Naive thymus-derived CD4-positive, alpha-beta T cell (primary cell): Measurements from ENCODE around the gene TSSK1B. TPM values are rescaled to one million over a fixed set of nuclear protein-coding genes. Genes with fewer than 3 reads are reported as not detected.
"Not testable (repeated sequence)": the region's sequence is repeated elsewhere in the genome, so short reads cannot be mapped to it uniquely, and the experiment has no call there.

ENCODE experiments used
- ATAC-seq: fragments of 150-1000 bp; cut with Tn5 transposase; 2 replicates; pipeline ENCODE4 v1.10.0; 2021; ENCODE audit warnings: mild to moderate bottlenecking, moderate library complexity
- CTCF ChIA-PET: fragments of 350-600 bp; sonication (Branson Sonifier 250); formaldehyde crosslinking; loops from one replicate; lab custom pipeline; 2021; ENCODE audit warnings: antibody characterized with exemption; lab: Charles Lee
- POLR2A ChIA-PET: fragments of 350-600 bp; sonication (Branson Sonifier 250); formaldehyde crosslinking; loops from one replicate; lab custom pipeline; 2021; ENCODE audit warnings: antibody characterized with exemption, inconsistent platforms; lab: Charles Lee
- DNase-seq, 9 donors: peaks; one replicate each; pipeline versions ENCODE4 v3.0.0 to v3.0.0-alpha.2; 2020 to 2022; ENCODE audit warnings: mixed read lengths in 1 of 9
- H3K27ac ChIP-seq: one replicate; pipeline ENCODE4 v1.7.0; 2013; ENCODE audit warnings: mild to moderate bottlenecking, low read depth, low read length, moderate library complexity
- H3K27me3 ChIP-seq, 2 donors: one replicate each; pipeline ENCODE4 v1.7.0; 2013; ENCODE audit warnings: low read length in 2 of 2, mild to moderate bottlenecking in 2 of 2, moderate library complexity in 2 of 2; ENCODE audit not compliant: control insufficient read depth in 2 of 2, insufficient read depth in 2 of 2
- H3K36me3 ChIP-seq, 3 experiments: 1 replicate in 2 of 3; 2 replicates in 1 of 3; pipeline ENCODE4 v1.7.0; 2013; ENCODE audit warnings: low read length in 3 of 3, mild to moderate bottlenecking in 3 of 3, moderate library complexity in 1 of 3; ENCODE audit not compliant: insufficient read depth in 3 of 3, control insufficient read depth in 2 of 3
- H3K4me1 ChIP-seq, 2 donors: one replicate each; pipeline ENCODE4 v1.7.0; 2013; ENCODE audit warnings: low read length in 2 of 2, mild to moderate bottlenecking in 2 of 2, moderate library complexity in 1 of 2; ENCODE audit not compliant: control insufficient read depth in 2 of 2, insufficient read depth in 2 of 2
- H3K4me3 ChIP-seq: 2 replicates; pipeline ENCODE4 v1.7.0; 2013; ENCODE audit warnings: mild to moderate bottlenecking, low read length
- H3K9me3 ChIP-seq, 3 experiments: 1 replicate in 2 of 3; 2 replicates in 1 of 3; pipeline ENCODE4 v1.7.0; 2013; ENCODE audit warnings: low read length in 3 of 3; ENCODE audit not compliant: control insufficient read depth in 2 of 3
- H3K27ac Mint-ChIP-seq, 9 donors: one replicate each; pipeline ENCODE4 v1.8.0; 2020 to 2022; ENCODE audit warnings: mixed read lengths in 9 of 9, mild to moderate bottlenecking in 8 of 9, moderate library complexity in 5 of 9, inconsistent platforms in 2 of 9
- H3K27me3 Mint-ChIP-seq, 5 donors: one replicate each; pipeline ENCODE4 v1.8.0; 2021 to 2022; ENCODE audit warnings: mixed read lengths in 5 of 5, mild to moderate bottlenecking in 1 of 5
- H3K36me3 Mint-ChIP-seq, 5 donors: one replicate each; pipeline ENCODE4 v1.8.0; 2020 to 2022; ENCODE audit warnings: mixed read lengths in 5 of 5, mild to moderate bottlenecking in 3 of 5, inconsistent platforms in 1 of 5
- H3K4me1 Mint-ChIP-seq, 7 donors: one replicate each; pipeline ENCODE4 v1.8.0; 2020 to 2022; ENCODE audit warnings: mixed read lengths in 7 of 7, mild to moderate bottlenecking in 3 of 7, inconsistent platforms in 1 of 7
- H3K4me3 Mint-ChIP-seq, 10 donors: one replicate each; pipeline ENCODE4 v1.8.0; 2020 to 2022; ENCODE audit warnings: mild to moderate bottlenecking in 10 of 10, mixed read lengths in 10 of 10, moderate library complexity in 6 of 10, inconsistent platforms in 2 of 10
- H3K9me3 Mint-ChIP-seq, 11 donors: one replicate each; pipeline ENCODE4 v1.8.0; 2020 to 2022; ENCODE audit warnings: mixed read lengths in 11 of 11, mild to moderate bottlenecking in 4 of 11, inconsistent platforms in 1 of 11, moderate library complexity in 1 of 11
- intact Hi-C, 2 donors: fragments of 100-400 bp; cut with micrococcal nuclease; formaldehyde crosslinking; loops; one replicate each; pipeline ENCODE4 v1.15.1; 2023
- polyA plus RNA-seq, 2 donors: library from polyadenylated mRNA; unstranded; fragments of 300-500 nt; fragmentation: Illumina TruSeq; gene quantifications; one replicate each; pipeline ENCODE4 v1.2.3, GENCODE V29; 2021
- total RNA-seq, 6 experiments: library from RNA in 5 of 6; stranded (reverse) in 5 of 6; gene quantifications; 1 replicate in 5 of 6; 2 replicates in 1 of 6; pipeline ENCODE4 v1.2.3 and lab custom pipeline; 2021 to 2026

TSSK1B gene, protein sequence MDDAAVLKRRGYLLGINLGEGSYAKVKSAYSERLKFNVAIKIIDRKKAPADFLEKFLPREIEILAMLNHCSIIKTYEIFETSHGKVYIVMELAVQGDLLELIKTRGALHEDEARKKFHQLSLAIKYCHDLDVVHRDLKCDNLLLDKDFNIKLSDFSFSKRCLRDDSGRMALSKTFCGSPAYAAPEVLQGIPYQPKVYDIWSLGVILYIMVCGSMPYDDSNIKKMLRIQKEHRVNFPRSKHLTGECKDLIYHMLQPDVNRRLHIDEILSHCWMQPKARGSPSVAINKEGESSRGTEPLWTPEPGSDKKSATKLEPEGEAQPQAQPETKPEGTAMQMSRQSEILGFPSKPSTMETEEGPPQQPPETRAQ
- not detected for total RNA-seq
- polyA plus RNA-seq = not detected
- total RNA-seq (lab: John Stamatoyannopoulos, UW) = not detected

DNA sequence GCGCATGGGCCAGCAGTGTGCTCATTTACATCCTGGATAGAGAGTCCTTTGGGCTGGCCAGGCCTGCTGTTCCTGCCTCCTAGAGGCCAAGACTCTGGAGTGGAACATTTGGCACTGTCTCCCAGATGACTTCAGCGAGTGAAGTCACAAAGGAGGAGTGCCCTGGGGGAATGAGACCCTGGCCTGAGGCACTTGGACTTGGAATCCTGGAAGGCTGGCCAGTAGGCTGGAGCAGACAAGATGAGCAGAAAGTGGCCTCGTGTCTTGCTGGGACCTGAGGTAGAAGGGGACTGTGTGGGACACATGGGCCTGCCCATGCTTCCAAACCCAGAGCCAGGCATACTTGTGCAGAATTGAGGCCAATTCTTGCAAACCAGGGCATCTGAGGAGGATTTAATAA lies at the start of gene TSSK1B:
Gene TSSK1B, minus strand, starts transcription at position 101 of the 400 bp plus-strand sequence. CDS start 150 bp downstream, outside the sequence.
- intact Hi-C loops = no loop called here
- no peak within 1 kb of the TSS for H3K27ac ChIP-seq
- H3K36me3 ChIP-seq = no peaks in the 10 kb centered on the region
- peaks cover 0 to 20% (median 5%) of the 10 kb centered on the region in 5 donors for H3K27me3 Mint-ChIP-seq
- no peak for DNase-seq
- H3K9me3 ChIP-seq = no peaks in the 10 kb centered on the region
- no peaks in the 10 kb centered on the region for H3K9me3 Mint-ChIP-seq
- CTCF ChIA-PET = no interaction called here
- H3K36me3 Mint-ChIP-seq = no peaks in the 10 kb centered on the region
- no peak within 1 kb of the TSS for H3K4me3 Mint-ChIP-seq
- no peaks in the 10 kb centered on the region for H3K27me3 ChIP-seq
- ATAC-seq = no peak
- POLR2A ChIA-PET = no interaction called here
- no peak within 1 kb of the TSS for H3K27ac Mint-ChIP-seq
- H3K4me1 Mint-ChIP-seq = peaks cover 0 to 3% (median 0%) of the 10 kb centered on the region in 7 donors
- H3K4me3 ChIP-seq = no peak within 1 kb of the TSS
- no peaks in the 10 kb centered on the region for H3K4me1 ChIP-seq

DNA sequence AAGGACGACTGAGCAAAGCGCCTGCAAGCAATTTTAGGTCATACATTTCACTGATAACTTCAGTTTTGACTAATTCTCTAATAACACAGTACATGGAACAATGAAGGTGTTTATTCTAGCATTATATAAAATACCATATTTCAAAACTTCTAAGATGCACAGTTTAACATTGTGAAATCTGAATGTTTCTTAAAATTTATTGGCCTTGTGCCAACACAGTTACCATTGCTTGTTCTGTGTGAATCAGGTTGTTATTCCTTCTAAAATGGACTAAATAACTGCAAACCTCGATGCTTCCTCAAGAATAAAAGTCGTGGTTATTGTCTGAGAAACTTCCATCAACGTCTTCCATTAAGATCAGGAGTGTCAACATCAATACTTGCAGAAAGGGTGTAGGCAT lies 45.5 kb upstream of the TSSK1B start:
- Mint-ChIP-seq H3K4me1 (no peaks in the 10 kb centered on the region), H3K36me3 (no peaks in the 10 kb centered on the region), H3K27me3 (peaks cover 16 to 63% (median 53%) of the 10 kb centered on the region in 5 donors), H3K4me3 (no peak overlapping the region), H3K27ac (no peak overlapping the region), H3K9me3 (peaks cover 0 to 2% (median 0%) of the 10 kb centered on the region in 11 donors)
- no peak for DNase-seq
- ChIA-PET CTCF (no interaction called here), POLR2A (no interaction called here)
- Histone ChIP-seq H3K27me3 (peaks cover 0 to 3% of the 10 kb centered on the region in 2 donors), H3K4me1 (no peaks in the 10 kb centered on the region), H3K9me3 (no peaks in the 10 kb centered on the region), H3K36me3 (no peaks in the 10 kb centered on the region), H3K4me3 (no peak overlapping the region), H3K27ac (no peak overlapping the region)
- no peak for ATAC-seq
- intact Hi-C loops = no loop called here

GRCh38 chr5:113478691-113479090 lies 43.9 kb upstream of the TSSK1B start:
- CTCF ChIA-PET = no interaction called here
- H3K27ac Mint-ChIP-seq = no peak overlapping the region
- no peaks in the 10 kb centered on the region for H3K27me3 ChIP-seq

GRCh38 chr5:113474100-113474728 lies 39.4 kb upstream of the TSSK1B start:
- CTCF ChIA-PET = no interaction called here
- no peak for DNase-seq
- peaks cover 0 to 9% (median 2%) of the 10 kb centered on the region in 5 donors for H3K36me3 Mint-ChIP-seq
- Histone ChIP-seq H3K4me1 (no peaks in the 10 kb centered on the region), H3K4me3 (no peak overlapping the region), H3K27me3 (no peaks in the 10 kb centered on the region), H3K27ac (no peak overlapping the region), H3K36me3 (no peaks in the 10 kb centered on the region), H3K9me3 (no peaks in the 10 kb centered on the region)
- no peak overlapping the region for H3K4me3 Mint-ChIP-seq
- H3K27ac Mint-ChIP-seq = no peak overlapping the region
- peaks cover 32 to 40% (median 38%) of the 10 kb centered on the region in 5 donors for H3K27me3 Mint-ChIP-seq
- no peak for ATAC-seq
- intact Hi-C loops = no loop called here
- peaks cover 0 to 16% (median 5%) of the 10 kb centered on the region in 11 donors for H3K9me3 Mint-ChIP-seq
- H3K4me1 Mint-ChIP-seq = no peaks in the 10 kb centered on the region
- POLR2A ChIA-PET = no interaction called here

More at GRCh38 chr5:113478691-113479090, 43.9 kb upstream of the TSSK1B start:
- Mint-ChIP-seq H3K4me3 (no peak overlapping the region), H3K4me1 (no peaks in the 10 kb centered on the region), H3K36me3 (peaks cover 0 to 2% (median 0%) of the 10 kb centered on the region in 5 donors), H3K9me3 (peaks cover 0 to 3% (median 0%) of the 10 kb centered on the region in 11 donors), H3K27me3 (peaks cover 14 to 63% (median 49%) of the 10 kb centered on the region in 5 donors)
- intact Hi-C loops = no loop called here
- H3K4me3 ChIP-seq = no peak overlapping the region
- H3K9me3 ChIP-seq = no peaks in the 10 kb centered on the region
- POLR2A ChIA-PET = no interaction called here
- H3K36me3 ChIP-seq = no peaks in the 10 kb centered on the region
- ATAC-seq (no peak), DNase-seq (no peak)
- no peak overlapping the region for H3K27ac ChIP-seq
- no peaks in the 10 kb centered on the region for H3K4me1 ChIP-seq

DNA sequence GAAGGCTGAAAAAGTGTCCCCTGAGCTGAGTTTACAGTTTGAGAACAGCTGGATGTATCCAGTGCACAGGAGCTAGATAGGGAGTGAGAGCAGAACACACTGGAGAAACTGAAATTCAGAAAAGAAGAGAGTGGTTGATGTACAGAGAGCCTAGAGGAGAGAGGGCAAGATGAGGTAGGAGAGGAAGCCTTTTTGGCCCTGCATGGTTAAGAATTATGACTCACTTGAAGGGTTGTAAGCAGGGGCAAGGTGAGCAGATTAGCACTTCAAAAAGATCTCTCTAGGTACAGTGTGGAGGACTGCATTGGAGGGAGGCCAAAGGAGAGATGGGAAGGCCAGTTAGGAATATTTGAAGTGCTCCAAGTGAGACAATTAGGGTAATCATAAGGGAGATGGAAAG lies 28.2 kb upstream of the TSSK1B start:
- intact Hi-C loops = no loop called here
- ATAC-seq (no peak), DNase-seq (no peak)
- Mint-ChIP-seq H3K4me3 (no peak overlapping the region), H3K4me1 (no peaks in the 10 kb centered on the region), H3K27ac (peak overlapping the region in 1 of 9 donors; percentile 3), H3K9me3 (peaks cover 0 to 5% (median 0%) of the 10 kb centered on the region in 11 donors), H3K36me3 (no peaks in the 10 kb centered on the region), H3K27me3 (peaks cover 0 to 6% (median 3%) of the 10 kb centered on the region in 5 donors)
- Histone ChIP-seq H3K4me1 (no peaks in the 10 kb centered on the region), H3K27me3 (no peaks in the 10 kb centered on the region), H3K4me3 (no peak overlapping the region), H3K9me3 (no peaks in the 10 kb centered on the region), H3K27ac (no peak overlapping the region), H3K36me3 (no peaks in the 10 kb centered on the region)
- CTCF ChIA-PET = no interaction called here
- POLR2A ChIA-PET = no interaction called here

DNA sequence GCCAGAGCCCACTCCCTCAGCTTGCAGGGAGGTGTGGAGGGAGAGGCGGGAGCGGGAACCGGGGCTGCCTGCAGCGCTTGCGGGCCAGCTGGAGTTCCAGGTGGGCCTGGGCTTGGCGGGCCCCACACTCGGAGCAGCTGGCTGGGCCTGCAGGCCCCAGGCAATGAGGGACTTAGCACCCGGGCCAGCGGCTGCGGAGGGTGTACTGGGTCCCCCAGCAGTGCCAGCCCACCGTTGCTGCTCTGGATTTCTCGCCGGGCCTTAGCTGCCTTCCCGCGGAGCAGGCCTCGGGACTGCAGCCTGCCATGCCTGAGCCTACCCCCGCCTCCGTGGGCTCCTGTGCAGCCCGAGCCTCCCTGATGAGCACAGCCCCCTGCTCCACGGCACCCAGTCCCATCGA lies 22.3 kb upstream of the TSSK1B start:
- H3K4me1 Mint-ChIP-seq, H3K27ac Mint-ChIP-seq, H3K27me3 Mint-ChIP-seq, POLR2A ChIA-PET, H3K27me3 ChIP-seq, H3K4me3 ChIP-seq, H3K9me3 Mint-ChIP-seq, H3K27ac ChIP-seq, H3K36me3 ChIP-seq, ATAC-seq, H3K36me3 Mint-ChIP-seq, H3K4me1 ChIP-seq, DNase-seq, H3K4me3 Mint-ChIP-seq, H3K9me3 ChIP-seq, intact Hi-C loops, CTCF ChIA-PET: not testable (repeated sequence)
